ENCODE results near the gene PCP2.
A peak's percentile ranks its signal among the peaks of the same experiment; 100 is the strongest.

PCP2 gene

GRCh38 chr19:7639863-7640348 is 6.4 kb upstream of the PCP2 start:
- DNase-seq (ENCODE audit: low read depth in 1 of 2, low spot score in 1 of 2), result no peak

GRCh38 chr19:7638802-7639465 is 5.4 kb upstream of the PCP2 start:
- DNase-seq (ENCODE audit: low read depth in 1 of 2, low spot score in 1 of 2), result no peak

- DNase-seq (ENCODE audit: low read depth in 1 of 2, low spot score in 1 of 2), result no peak
Observed at GRCh38 chr19:7637374-7638256, 4.1 kb upstream of the PCP2 start.

GRCh38 chr19:7636691-7637373 is 3.3 kb upstream of the PCP2 start, which contains the start of gene STXBP2:
TSS of gene STXBP2 (plus strand) at chr19:7637110. CDS start at chr19:7637150, 40 bp downstream.
- DNase-seq (ENCODE audit: low read depth in 1 of 2, low spot score in 1 of 2), result peak; percentile 92 to 93

GRCh38 chr19:7636317-7636690 is 2.8 kb upstream of the PCP2 start:
- no peak for DNase-seq (ENCODE audit: low read depth in 1 of 2, low spot score in 1 of 2)

- DNase-seq (ENCODE audit: low read depth in 1 of 2, low spot score in 1 of 2), result no peak
Observed at GRCh38 chr19:7635670-7636069, 2.2 kb upstream of the PCP2 start.

GRCh38 chr19:7632340-7633203 is 947 bp downstream of the PCP2 start:
- no peak for DNase-seq (ENCODE audit: low read depth in 1 of 2, low spot score in 1 of 2)

GRCh38 chr19:7631577-7631976 is 1.9 kb downstream of the PCP2 start:
- no peak for DNase-seq (ENCODE audit: low read depth in 1 of 2, low spot score in 1 of 2)

GRCh38 chr19:7629347-7630054 is 4.0 kb downstream of the PCP2 start, which contains the start of the genes PET100 and XAB2:
TSS of gene PET100 (plus strand) at chr19:7629793. CDS start at chr19:7629834, 41 bp downstream.
TSS of gene XAB2 (minus strand) at chr19:7629545. CDS start at chr19:7629527, 18 bp downstream.
- peak; percentile 81 to 89 for DNase-seq (ENCODE audit: low read depth in 1 of 2, low spot score in 1 of 2)

- DNase-seq (ENCODE audit: low read depth in 1 of 2, low spot score in 1 of 2), result no peak
Observed at GRCh38 chr19:7628589-7629311, 4.8 kb downstream of the PCP2 start.

- no peak for DNase-seq (ENCODE audit: low read depth in 1 of 2, low spot score in 1 of 2)
Observed at GRCh38 chr19:7627166-7627565, 6.4 kb downstream of the PCP2 start.

- DNase-seq (ENCODE audit: low read depth in 1 of 2, low spot score in 1 of 2), result no peak
Observed at GRCh38 chr19:7625763-7626372, 7.7 kb downstream of the PCP2 start.

- DNase-seq (ENCODE audit: low read depth in 1 of 2, low spot score in 1 of 2), result no peak
Observed at GRCh38 chr19:7624810-7625209, 8.7 kb downstream of the PCP2 start.

GRCh38 chr19:7623725-7624603 is 9.6 kb downstream of the PCP2 start:
- no peak for DNase-seq (ENCODE audit: low read depth in 1 of 2, low spot score in 1 of 2)

- no peak for DNase-seq (ENCODE audit: low read depth in 1 of 2, low spot score in 1 of 2)
Observed at GRCh38 chr19:7622933-7623685, 10.4 kb downstream of the PCP2 start.

GRCh38 chr19:7620442-7621412 is 12.8 kb downstream of the PCP2 start:
- DNase-seq (ENCODE audit: low read depth in 1 of 2, low spot score in 1 of 2), result no peak
